Stimulated activated CD4-positive, alpha-beta T cell treated with anti-CD3 and anti-CD28 coated beads, Interleukin-2, amount 100 ng/mL, for 48 hours (primary cell): ENCODE results near the gene MDP1.
A peak's percentile ranks its signal among the peaks of the same experiment; 100 is the strongest.

Experiments
- DNase-seq, 2 donors: peaks; one replicate each; pipeline ENCODE4 v3.0.0-alpha.2; 2020

MDP1 gene

DNA sequence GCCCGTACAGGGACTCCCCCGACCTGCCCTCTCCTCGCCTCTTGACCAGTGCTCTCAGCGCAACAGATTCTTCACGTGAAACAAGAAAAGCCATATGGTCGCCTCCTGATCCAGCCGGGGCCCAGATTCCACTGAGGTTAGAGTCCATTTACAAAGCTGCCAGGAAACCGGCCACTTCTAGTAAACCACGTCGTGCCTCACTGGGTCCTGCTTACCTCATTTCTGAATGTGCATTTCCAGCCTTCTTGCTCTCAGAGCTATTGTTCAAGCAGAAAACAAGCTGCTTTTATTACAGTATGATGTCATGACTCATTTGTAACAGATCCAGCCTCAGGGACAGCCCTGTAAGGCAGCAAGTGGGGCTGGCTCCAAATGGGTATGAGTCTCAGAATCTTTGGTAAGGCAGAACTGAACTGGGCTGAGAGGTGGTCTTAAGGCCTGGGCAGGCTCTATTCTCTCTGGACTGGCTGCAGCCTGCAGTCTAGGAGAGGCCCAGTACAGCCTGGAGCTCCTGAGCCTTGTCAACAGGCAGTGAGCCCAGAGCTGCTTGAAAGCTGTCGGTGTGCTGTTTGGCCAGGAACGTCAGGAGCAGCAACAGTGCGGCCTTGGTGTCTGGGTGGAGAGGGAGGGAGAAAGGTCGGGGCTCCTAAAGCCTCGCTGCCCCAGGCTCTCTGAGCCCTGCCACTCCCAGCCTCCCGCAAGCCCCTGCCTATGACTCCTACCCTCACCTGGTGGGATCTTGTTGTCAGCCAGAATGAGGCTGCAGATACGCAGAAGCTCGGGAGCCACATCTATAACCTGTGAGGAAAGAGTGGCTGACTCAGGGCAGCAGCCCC, 35.7 kb downstream of the MDP1 start:
- DNase-seq: no peak

DNA sequence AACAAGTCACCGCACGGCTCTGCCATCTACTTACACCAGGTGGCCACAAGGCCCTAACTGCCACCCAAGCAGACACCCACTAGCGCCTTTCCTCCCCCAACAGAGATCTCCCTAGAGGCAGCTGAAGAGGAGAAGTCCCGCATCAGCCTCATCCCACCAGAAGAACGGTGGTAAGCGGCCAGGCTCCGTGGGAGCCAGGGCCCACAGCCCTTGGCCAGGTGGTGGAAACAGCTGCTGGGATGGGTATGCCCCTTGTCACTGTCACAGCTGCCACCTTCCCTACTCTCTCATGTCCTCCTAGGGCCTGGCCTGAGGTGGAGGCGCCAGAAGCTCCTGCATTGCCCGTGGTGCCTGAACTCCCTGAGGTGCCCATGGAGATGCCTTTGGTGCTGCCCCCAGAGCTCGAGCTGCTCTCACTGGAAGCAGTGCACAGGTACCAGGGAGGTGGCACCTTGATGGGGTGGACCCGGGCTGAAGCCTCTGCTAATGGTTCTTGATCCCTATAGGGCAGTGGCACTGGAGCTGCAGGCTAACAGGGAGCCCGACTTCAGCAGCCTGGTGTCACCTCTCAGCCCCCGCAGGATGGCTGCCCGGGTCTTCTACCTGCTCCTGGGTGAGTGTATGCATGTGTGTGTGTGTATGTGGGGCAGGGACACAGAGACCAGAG, 36.4 kb downstream of the MDP1 start:
- DNase-seq: no peak

DNA sequence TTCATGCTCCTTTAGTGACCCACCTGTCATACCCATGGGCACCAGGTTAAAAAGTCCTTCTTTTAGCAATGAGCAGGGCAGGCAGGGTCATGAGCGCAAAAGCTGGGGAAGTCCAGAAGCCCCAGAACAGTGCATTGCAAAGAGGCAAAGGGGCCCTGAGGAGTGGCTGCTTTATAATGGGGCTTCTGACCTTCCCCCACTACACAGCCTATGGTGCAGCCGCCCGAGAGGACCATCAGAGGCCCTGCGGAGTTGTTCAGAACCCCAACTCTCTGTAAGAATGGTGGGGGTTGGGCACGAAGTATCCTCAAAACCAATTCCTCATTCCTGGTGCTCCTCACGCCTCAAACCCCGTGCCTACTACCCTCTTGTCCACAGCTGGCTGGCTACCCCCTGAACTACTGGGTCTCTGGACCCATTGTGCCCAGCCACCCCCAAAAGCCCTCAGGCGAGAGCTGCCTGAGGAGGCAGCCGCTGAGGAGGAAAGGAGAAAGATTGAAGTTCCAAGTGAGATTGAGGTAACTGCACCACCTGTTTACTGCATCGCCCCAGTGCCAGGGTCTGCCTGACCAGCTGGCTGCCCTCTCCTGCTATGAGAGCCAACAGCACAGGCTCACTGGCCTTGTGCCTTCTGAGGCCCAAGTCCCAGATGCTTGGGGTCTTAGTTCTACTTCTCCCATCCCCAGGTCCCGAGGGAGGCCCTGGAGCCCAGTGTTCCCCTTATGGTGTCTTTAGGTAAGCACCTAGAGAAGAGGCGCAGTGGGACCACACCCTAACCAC, 37.3 kb downstream of the MDP1 start:
- DNase-seq: no peak

DNA sequence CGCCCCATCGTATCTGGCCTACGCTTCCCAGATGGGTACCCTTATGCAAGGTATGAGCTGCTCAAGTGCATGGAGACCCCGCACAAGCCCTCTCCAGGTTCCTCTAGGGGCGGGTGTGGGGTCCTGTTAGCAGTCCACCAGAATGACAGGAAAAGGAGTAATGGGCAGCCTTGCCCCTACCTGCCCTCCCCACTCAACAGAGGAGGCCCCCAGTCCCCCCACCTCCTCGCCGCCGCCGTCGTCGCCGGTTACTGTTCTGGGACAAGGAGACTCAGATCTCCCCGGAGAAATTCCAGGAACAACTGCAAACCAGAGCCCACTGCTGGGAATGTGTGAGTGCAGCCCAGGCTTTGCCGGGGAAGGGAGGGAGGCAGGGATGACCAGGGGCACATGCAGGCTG, 38.0 kb downstream of the MDP1 start:
- no peak for DNase-seq

DNA sequence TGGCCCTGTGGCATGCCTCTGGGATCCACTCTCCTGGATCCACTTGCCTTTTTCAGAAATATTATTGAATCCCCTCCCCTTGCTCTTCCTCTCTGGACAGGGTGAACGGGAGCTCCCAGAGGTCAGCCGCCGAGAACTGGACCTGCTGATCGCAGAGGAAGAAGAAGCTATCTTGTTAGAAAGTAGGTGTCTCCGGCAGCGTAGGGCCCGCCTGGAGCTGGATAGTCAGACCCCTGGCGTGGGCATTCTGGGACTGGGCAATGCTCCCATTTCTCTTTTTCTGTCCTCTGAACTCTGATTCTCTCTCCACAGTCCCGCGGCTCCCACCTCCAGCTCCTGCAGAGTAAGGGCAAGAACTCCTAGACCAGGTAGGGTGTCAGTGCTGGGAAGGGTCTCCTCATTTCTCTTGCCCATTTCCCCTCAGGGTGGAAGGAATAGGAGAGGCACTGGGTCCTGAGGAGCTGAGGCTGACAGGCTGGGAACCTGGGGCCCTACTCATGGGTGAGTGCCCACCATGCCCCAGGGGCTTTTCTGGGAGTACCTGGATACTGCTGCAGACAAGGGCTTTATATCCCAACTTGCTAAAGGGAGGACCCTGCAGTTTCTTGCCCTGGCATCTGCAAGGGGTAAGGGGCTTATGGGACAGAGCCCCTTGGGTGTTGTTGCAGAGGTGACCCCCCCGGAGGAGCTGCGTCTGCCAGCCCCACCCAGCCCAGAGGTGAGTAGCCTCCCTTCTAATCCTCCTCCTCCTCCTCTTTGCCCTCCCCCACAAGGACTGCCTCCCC, 38.6 kb downstream of the MDP1 start:
- DNase-seq: no peak

DNA sequence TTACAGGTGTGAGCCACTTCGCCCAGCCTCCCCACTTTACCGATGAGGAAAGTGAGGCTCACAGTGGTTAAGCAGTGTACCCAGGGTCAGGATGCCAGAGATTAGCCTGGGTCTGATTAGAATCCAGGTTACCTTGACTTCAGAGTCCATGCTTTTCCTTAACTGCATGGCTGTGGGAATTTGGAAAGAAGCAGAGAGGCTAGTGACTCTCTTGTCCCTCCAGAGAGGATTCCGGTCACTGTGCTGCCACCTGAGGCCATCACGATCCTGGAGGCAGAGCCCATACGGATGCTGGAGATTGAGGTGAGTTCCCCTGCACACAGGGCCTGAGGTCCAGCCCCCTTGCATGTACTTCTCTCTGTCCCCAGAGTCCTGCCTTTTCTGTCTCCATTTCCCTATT, 39.3 kb downstream of the MDP1 start:
- no peak for DNase-seq

DNA sequence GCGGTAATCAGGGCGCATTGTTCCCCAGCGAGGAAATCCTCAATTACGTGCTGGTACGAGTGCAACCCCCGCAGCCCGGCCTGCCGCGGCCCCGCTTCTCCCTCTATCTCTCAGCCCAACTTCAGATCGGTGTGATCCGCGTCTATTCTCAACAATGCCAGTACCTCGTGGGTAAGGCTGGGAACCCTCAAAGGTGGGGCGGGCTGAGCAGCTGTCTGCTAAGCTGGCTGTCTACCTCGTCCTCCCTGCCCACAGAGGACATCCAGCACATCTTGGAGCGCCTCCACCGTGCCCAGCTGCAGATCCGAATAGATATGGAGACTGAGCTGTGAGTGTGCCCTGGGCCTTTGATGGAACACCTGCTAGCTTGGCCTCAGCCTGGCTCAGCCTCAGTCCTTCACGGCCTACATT, 43.0 kb downstream of the MDP1 start:
- no peak for DNase-seq

DNA sequence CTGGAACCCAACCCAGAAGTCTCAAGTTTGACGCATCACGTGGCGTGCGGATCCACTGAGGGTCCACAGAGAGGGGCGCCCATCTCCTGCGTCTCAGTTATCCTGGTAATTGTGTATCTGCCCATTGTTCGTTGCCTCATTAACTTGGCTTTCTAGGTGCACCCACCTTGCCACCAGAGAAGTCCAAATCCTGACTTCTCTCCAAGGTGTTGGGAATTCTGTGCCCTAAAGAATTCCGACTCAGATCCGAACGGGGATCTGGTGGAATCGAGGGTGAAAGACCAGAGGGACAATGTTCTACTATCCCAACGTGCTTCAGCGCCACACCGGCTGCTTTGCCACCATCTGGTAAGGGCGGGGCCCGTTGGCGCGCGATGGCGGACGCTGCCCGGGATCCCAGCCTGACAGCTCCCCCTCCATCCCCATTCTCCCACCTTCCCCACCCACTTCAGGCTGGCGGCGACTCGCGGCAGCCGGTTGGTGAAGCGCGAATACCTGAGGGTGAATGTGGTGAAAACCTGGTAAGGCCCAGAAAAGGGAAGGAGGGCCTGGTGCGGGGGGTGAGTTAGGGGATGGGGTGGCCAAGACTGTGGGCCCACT, 43.5 kb downstream of the MDP1 start:
- no peak for DNase-seq

DNA sequence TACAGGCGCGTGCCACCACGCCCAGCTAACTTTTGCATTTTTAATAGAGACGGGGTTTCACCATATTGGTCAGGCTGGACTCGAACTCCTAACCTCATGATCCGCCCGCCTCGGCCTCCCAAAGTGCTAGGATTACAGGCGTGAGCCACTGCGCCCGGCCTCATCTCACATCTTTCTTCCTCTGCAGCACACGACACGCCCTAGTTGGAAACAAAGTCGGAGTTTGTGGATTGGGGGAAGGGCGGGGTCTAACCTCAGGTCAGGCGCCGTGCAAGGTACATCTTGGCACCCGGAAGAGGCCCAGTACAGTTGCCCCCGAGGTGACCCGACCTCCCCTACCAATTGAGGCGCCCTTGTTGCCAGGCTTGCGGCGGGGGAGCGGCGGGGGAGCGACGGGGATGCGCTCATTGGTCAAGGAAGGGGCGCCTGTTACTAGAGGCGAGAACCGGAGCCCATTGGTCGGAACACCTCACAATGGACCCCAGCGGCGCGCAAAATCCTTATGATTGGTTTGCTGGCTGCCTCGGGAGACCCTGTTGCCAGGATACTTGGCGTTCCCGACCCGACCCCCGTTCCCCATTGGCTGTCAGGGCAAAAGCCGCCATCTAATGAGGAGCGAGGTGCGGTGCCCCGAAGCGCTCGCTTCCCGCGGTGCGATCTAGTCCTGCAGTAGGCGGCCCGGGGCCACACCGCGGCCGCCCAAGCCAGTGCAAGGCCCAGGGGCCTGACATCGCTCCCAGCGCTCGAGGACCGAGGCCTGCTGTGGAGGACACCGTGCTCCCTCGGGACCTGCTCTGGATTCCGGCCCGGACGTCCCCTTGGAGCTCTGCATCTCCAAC, 44.2 kb downstream of the MDP1 start, which contains the start of gene REC8:
REC8 (plus strand) TSS at position 659 of the 839 bp plus-strand sequence. CDS start 473 bp downstream, outside the sequence.
- DNase-seq: peak; percentile 44 to 46

DNA sequence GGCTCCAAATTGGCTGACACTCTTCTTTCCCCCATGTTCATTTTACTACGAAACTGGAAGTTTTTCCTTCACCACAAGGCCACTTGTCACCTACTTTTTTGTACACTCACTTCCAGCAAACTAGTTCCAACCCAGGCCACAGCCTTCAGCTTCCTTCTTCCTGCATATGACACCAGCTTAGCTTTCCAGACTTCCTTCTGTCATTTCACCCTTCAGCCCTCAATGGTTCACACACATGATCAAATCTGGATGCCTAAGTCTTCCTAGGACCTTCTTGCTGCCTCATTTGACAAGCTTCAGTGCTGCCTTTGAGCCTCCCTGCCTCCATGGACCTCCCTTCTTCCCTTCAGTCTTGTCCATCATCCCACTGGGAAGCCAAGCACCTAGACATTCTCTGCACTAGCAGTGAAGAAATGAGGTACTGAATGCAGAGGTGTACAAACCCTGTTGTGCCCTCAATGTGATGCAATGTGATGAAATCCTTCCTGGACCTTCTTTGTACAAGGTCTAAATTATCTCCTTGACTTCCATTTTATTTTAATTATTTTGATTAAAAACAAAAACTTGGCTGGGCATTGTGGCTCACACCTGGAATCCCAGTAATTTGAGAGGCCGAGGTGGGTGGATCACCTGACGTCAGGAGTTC, 48.3 kb downstream of the MDP1 start:
- DNase-seq: no peak

DNA sequence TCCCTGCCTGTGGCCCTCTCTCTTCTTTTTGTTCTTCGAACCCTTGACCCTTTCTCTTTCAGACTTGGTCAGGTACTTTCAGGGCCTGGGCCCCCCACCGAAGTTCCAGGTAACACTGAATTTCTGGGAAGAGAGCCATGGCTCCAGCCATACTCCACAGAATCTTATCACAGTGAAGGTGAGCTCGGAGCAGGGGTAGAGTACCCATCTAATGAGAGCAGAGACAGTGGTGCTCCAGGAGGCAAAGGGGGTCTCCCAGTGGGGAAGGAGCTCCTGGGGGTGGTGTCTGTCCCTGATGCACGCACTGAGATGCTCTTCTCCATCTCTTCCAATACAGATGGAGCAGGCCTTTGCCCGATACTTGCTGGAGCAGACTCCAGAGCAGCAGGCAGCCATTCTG, 50.1 kb downstream of the MDP1 start:
- no peak for DNase-seq

DNA sequence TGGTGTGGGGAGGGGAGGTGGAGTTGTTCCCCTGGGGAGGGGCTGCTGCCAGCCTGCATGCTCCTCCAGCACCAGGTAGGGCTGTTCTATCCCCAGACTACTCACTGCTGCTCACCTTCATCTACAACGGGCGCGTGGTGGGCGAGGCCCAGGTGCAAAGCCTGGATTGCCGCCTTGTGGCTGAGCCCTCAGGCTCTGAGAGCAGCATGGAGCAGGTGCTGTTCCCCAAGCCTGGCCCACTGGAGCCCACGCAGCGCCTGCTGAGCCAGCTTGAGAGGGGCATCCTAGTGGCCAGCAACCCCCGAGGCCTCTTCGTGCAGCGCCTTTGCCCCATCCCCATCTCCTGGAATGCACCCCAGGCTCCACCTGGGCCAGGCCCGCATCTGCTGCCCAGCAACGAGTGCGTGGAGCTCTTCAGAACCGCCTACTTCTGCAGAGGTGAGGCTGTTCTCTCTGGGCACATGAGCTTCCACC, 51.3 kb downstream of the MDP1 start:
- no peak for DNase-seq
